PC-3 (cell line): ENCODE results near the gene PACRG. TPM values are rescaled to one million over a fixed set of nuclear protein-coding genes. Genes with fewer than 3 reads are reported as not detected.

Experiments used
- ATAC-seq: fragments of 200-7000 bp; cut with Tn5 transposase; 2 replicates; pipeline ENCODE4 v1.9.1; 2020; ENCODE audit warnings: mild to moderate bottlenecking, moderate library complexity
- BruUV-seq: library from RNA; stranded (reverse); fragments of 400-500 nt; replicated peaks from 2 replicates; lab custom pipeline; 2021; lab: Mats Ljungman, UMichigan
- CTCF ChIA-PET: fragments of 300-600 bp; sonication (Branson Sonifier 250); formaldehyde crosslinking; loops from one replicate; lab custom pipeline; 2022; ENCODE audit warnings: antibody characterized with exemption; lab: Charles Lee
- POLR2A ChIA-PET: fragments of 300-600 bp; sonication (Branson Sonifier 250); formaldehyde crosslinking; loops from one replicate; lab custom pipeline; 2022; ENCODE audit warnings: antibody characterized with exemption; ENCODE audit not compliant: unreplicated experiment; lab: Charles Lee
- DNase-seq: peaks from one replicate; pipeline ENCODE4 v3.0.0-alpha.2; 2015
- H2AFZ ChIP-seq: fragments of 300-600 bp; sonication (generic); 2 replicates; pipeline ENCODE4 v1.6.0; 2016; ENCODE audit warnings: antibody characterized with exemption, low read length
- H3F3A ChIP-seq: fragments of 300-600 bp; sonication (generic); one replicate; pipeline ENCODE4 v1.6.0; 2017; ENCODE audit warnings: antibody characterized with exemption, low read length, control low read depth, mild to moderate bottlenecking; ENCODE audit not compliant: unreplicated experiment
- H3K27ac ChIP-seq: fragments of 300-600 bp; sonication (generic); 2 replicates; pipeline ENCODE4 v1.5.1; 2016; ENCODE audit warnings: mild to moderate bottlenecking, low read length
- H3K27me3 ChIP-seq: fragments of 300-600 bp; sonication (generic); 2 replicates; pipeline ENCODE4 v1.6.1; 2016; ENCODE audit warnings: low read length, mixed read lengths
- H3K36me3 ChIP-seq: fragments of 300-600 bp; sonication (generic); 2 replicates; pipeline ENCODE4 v1.6.1; 2016; ENCODE audit warnings: low read depth, mixed run types, low read length, mixed read lengths
- H3K4me1 ChIP-seq: fragments of 300-600 bp; sonication (generic); 2 replicates; pipeline ENCODE4 v1.5.1; 2016; ENCODE audit warnings: low read length; ENCODE audit not compliant: insufficient read depth
- H3K4me2 ChIP-seq: fragments of 300-600 bp; sonication (generic); 2 replicates; pipeline ENCODE4 v1.6.0; 2016; ENCODE audit warnings: low read length
- H3K4me3 ChIP-seq: fragments of 300-600 bp; sonication (generic); 2 replicates; pipeline ENCODE4 v1.5.1; 2016; ENCODE audit warnings: mild to moderate bottlenecking, low read length, mixed read lengths
- H3K79me2 ChIP-seq: fragments of 300-600 bp; sonication (generic); 2 replicates; pipeline ENCODE4 v1.6.1; 2017; ENCODE audit warnings: low read length, mixed read lengths
- H3K9ac ChIP-seq: fragments of 300-600 bp; sonication (generic); 2 replicates; pipeline ENCODE4 v1.6.0; 2016; ENCODE audit warnings: mild to moderate bottlenecking, low read length
- H3K9me2 ChIP-seq: fragments of 300-600 bp; sonication (generic); replicated peaks from 2 replicates; pipeline ENCODE4 v1.6.1; 2016; ENCODE audit warnings: mixed run types, low read length, mixed read lengths
- H3K9me3 ChIP-seq: fragments of 300-600 bp; sonication (generic); 2 replicates; pipeline ENCODE4 v1.6.1; 2016; ENCODE audit warnings: low read length, mixed read lengths
- H4K20me1 ChIP-seq: fragments of 300-600 bp; sonication (generic); 2 replicates; pipeline ENCODE4 v1.6.1; 2016; ENCODE audit warnings: low read length, mixed read lengths
- EZH2 ChIP-seq: fragments of 300-600 bp; sonication (generic); IDR thresholded peaks from one replicate; pipeline ENCODE4 v1.6.1; 2017; ENCODE audit warnings: antibody characterized with exemption, mild to moderate bottlenecking, low read length; ENCODE audit not compliant: unreplicated experiment
- EZH2phosphoT487 ChIP-seq: fragments of 300-600 bp; sonication (generic); IDR thresholded peaks from 2 replicates; pipeline ENCODE4 v1.6.1; 2018; ENCODE audit warnings: mild to moderate bottlenecking, antibody characterized with exemption, low read length, borderline replicate concordance
- intact Hi-C: fragments of 100-400 bp; cut with micrococcal nuclease; formaldehyde crosslinking; loops from 2 replicates; pipeline ENCODE4 v1.9.0; 2023
- total RNA-seq: library from RNA; depleted of rRNA; stranded (reverse); fragments of >200 nt; gene quantifications from 2 replicates; pipeline ENCODE4 v1.2.3, GENCODE V29; 2014
- TF ChIP-seq, protein P1 (sequence below): fragments of 300-600 bp; sonication (generic); conservative IDR thresholded peaks from 2 replicates; pipeline ENCODE4 v1.5.1; 2017; ENCODE audit warnings: antibody characterized with exemption, low read depth, mild to moderate bottlenecking, low read length

PACRG gene
- total RNA-seq, 1 experiment from 2014 or later, result not detected

DNA sequence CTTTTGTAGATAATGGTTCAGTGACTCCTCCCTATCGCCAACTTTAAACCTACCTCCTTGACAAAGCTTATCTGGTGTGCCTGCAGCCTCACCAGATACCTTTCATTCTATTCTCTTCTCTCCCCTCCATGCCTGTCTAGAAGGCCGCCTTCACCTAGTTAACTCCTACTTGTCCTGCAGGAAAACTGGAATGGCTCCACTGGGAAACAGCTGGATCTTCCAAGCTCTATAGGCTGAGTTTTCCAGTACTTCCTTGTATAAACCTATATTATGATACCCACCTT lies 6.4 kb upstream of the PACRG start:
- H3K27ac ChIP-seq, result no peak overlapping the region
- H3K36me3 ChIP-seq, result no peaks in the 10 kb centered on the region
- no peak overlapping the region for H3K9ac ChIP-seq
- H3K4me3 ChIP-seq, result no peak overlapping the region
- ChIA-PET CTCF (no interaction called here), POLR2A (no interaction called here)
- no peak overlapping the region for H3K4me2 ChIP-seq
- 0 out of 2 replicates have a peak, but pooled peaks cover 2% of the 10 kb centered on the region for H3K4me1 ChIP-seq
- no peaks in the 10 kb centered on the region for H3K79me2 ChIP-seq
- H2AFZ ChIP-seq, result no peak overlapping the region
- ATAC-seq (no peak), DNase-seq (no peak)
- H3K27me3 ChIP-seq, result no peaks in the 10 kb centered on the region
- TF ChIP-seq, protein P1, sequence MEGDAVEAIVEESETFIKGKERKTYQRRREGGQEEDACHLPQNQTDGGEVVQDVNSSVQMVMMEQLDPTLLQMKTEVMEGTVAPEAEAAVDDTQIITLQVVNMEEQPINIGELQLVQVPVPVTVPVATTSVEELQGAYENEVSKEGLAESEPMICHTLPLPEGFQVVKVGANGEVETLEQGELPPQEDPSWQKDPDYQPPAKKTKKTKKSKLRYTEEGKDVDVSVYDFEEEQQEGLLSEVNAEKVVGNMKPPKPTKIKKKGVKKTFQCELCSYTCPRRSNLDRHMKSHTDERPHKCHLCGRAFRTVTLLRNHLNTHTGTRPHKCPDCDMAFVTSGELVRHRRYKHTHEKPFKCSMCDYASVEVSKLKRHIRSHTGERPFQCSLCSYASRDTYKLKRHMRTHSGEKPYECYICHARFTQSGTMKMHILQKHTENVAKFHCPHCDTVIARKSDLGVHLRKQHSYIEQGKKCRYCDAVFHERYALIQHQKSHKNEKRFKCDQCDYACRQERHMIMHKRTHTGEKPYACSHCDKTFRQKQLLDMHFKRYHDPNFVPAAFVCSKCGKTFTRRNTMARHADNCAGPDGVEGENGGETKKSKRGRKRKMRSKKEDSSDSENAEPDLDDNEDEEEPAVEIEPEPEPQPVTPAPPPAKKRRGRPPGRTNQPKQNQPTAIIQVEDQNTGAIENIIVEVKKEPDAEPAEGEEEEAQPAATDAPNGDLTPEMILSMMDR, result no peak
- TF ChIP-seq EZH2 (no peak), EZH2phosphoT487 (no peak)
- H3K9me3 ChIP-seq, result no peaks in the 10 kb centered on the region
- H4K20me1 ChIP-seq, result no peaks in the 10 kb centered on the region
- no peaks in the 10 kb centered on the region for H3F3A ChIP-seq
- no peaks in the 10 kb centered on the region for H3K9me2 ChIP-seq
- BruUV-seq, result no TSS peak
- intact Hi-C loops, result no loop called here

DNA sequence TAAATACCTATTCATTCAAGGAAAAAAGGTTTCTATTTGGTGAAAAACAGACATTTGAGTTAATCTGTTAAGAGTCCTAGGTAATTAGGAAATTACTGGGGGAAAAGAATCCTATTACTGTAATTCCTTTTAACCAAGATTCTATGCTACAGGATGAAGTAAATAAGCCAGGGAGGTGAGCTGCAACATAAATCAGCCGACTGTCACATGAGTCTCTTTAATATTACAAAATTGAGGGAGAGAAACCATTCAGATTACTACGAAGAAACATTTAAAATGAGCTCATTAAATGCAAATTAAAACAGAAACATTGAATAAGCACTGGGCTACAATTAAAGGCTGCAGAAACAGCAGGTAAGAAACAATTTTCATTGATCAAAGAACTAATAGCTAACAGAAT lies 5.5 kb upstream of the PACRG start:
- CTCF ChIA-PET, result no interaction called here
- no TSS peak for BruUV-seq

DNA sequence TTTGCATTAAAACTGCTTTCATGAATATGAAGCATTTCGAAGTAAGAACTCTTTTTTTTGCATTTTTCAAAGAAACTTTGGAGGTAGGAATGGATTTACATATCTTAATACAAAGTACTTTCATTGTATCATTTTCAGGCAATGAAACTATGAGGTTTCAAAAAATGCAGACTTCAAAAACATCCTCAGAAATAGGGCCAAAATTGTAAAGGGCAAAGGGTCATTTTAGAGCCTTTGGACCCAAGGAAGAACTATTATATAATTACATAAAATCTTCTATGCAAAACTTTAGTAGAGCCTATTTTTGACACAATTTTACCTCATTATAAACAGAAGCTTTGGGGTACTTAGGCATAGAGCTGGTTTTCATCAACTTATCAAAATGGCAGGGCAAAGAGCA lies 5.1 kb upstream of the PACRG start:
- no peak for DNase-seq
- Histone ChIP-seq H2AFZ (no peak overlapping the region), H3F3A (no peaks in the 10 kb centered on the region), H3K27me3 (no peaks in the 10 kb centered on the region), H3K9ac (no peak overlapping the region), H4K20me1 (no peaks in the 10 kb centered on the region), H3K79me2 (no peaks in the 10 kb centered on the region), H3K4me2 (no peak overlapping the region), H3K9me2 (no peaks in the 10 kb centered on the region), H3K4me1 (peaks cover 8% of the 10 kb centered on the region; the same call in 1 of the 2 replicates), H3K27ac (no peak overlapping the region), H3K36me3 (no peaks in the 10 kb centered on the region), H3K4me3 (no peak overlapping the region), H3K9me3 (no peaks in the 10 kb centered on the region)
- TF ChIP-seq EZH2 (no peak), EZH2phosphoT487 (no peak)
- TF ChIP-seq, protein P1, result no peak
- ATAC-seq, result no peak
- BruUV-seq, result no TSS peak
- CTCF ChIA-PET, result no interaction called here
- intact Hi-C loops, result no loop called here
- POLR2A ChIA-PET, result no interaction called here

More for the DNA sequence above, 5.5 kb upstream of the PACRG start:
- no peak overlapping the region for H3K27ac ChIP-seq
- no peaks in the 10 kb centered on the region for H3K9me3 ChIP-seq
- H3F3A ChIP-seq, result no peaks in the 10 kb centered on the region
- H3K27me3 ChIP-seq, result no peaks in the 10 kb centered on the region
- POLR2A ChIA-PET, result no interaction called here
- H3K4me1 ChIP-seq, result peaks cover 8% of the 10 kb centered on the region; the same call in 1 of the 2 replicates
- no peaks in the 10 kb centered on the region for H3K79me2 ChIP-seq
- no peak overlapping the region for H2AFZ ChIP-seq
- H3K4me2 ChIP-seq, result no peak overlapping the region
- TF ChIP-seq EZH2 (no peak), EZH2phosphoT487 (no peak)
- TF ChIP-seq, protein P1, result no peak
- H3K4me3 ChIP-seq, result no peak overlapping the region
- no peaks in the 10 kb centered on the region for H3K36me3 ChIP-seq
- H4K20me1 ChIP-seq, result no peaks in the 10 kb centered on the region
- H3K9ac ChIP-seq, result no peak overlapping the region
- H3K9me2 ChIP-seq, result no peaks in the 10 kb centered on the region
- no peak for DNase-seq
- ATAC-seq, result no peak
- intact Hi-C loops, result no loop called here
